Neural cell (in vitro differentiated cells): ENCODE measurements around the gene SPTSSA.
"Not testable (repeated sequence)": the region's sequence is repeated elsewhere in the genome, so short reads cannot be mapped to it uniquely, and the experiment has no call there.

Source experiments
- EZH2 ChIP-seq: fragments of 200-600, 300-800 bp; shearing (Covaris generic), sonication (generic); IDR thresholded peaks from 2 replicates; pipeline ENCODE4 v1.6.1; 2014; ENCODE audit warnings: antibody characterized with exemption, low read length, borderline replicate concordance, mild to moderate bottlenecking; ENCODE audit not compliant: insufficient read depth, poor library complexity, severe bottlenecking
- TAF1 ChIP-seq: IDR thresholded peaks from 2 replicates; pipeline ENCODE4 v1.6.1; 2012; ENCODE audit warnings: low read depth
- TF ChIP-seq, protein P1 (sequence below): IDR thresholded peaks from 2 replicates; pipeline ENCODE4 v1.6.1; 2012; ENCODE audit warnings: borderline replicate concordance
- TF ChIP-seq, protein P2 (sequence below): fragments of 450-650 bp; IDR thresholded peaks from 2 replicates; pipeline ENCODE4 v1.5.1; 2014; ENCODE audit warnings: antibody characterized with exemption, mild to moderate bottlenecking, moderate library complexity; ENCODE audit not compliant: poor library complexity, severe bottlenecking

DNA sequence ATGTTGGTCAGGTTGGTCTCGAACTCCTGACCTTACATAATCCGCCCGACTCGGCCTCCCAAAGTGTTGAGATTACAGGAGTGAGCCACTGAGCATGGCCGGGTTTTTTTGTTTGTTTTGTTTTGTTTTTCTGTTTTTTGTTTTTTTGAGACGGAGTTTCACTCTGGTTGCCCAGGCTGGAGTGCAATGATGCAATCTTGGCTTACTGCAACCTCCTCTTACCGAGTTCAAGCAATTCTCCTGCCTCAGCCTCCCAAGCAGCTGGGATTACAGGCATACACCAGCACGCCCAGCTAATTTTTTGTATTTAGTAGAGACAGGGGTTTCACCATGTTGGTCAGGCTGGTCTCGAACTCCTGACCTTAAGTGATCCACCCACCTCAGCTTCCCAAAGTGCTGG lies 42.0 kb upstream of the SPTSSA start:
- TF ChIP-seq EZH2, TAF1: not testable (repeated sequence)
- TF ChIP-seq, protein P1, sequence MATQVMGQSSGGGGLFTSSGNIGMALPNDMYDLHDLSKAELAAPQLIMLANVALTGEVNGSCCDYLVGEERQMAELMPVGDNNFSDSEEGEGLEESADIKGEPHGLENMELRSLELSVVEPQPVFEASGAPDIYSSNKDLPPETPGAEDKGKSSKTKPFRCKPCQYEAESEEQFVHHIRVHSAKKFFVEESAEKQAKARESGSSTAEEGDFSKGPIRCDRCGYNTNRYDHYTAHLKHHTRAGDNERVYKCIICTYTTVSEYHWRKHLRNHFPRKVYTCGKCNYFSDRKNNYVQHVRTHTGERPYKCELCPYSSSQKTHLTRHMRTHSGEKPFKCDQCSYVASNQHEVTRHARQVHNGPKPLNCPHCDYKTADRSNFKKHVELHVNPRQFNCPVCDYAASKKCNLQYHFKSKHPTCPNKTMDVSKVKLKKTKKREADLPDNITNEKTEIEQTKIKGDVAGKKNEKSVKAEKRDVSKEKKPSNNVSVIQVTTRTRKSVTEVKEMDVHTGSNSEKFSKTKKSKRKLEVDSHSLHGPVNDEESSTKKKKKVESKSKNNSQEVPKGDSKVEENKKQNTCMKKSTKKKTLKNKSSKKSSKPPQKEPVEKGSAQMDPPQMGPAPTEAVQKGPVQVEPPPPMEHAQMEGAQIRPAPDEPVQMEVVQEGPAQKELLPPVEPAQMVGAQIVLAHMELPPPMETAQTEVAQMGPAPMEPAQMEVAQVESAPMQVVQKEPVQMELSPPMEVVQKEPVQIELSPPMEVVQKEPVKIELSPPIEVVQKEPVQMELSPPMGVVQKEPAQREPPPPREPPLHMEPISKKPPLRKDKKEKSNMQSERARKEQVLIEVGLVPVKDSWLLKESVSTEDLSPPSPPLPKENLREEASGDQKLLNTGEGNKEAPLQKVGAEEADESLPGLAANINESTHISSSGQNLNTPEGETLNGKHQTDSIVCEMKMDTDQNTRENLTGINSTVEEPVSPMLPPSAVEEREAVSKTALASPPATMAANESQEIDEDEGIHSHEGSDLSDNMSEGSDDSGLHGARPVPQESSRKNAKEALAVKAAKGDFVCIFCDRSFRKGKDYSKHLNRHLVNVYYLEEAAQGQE = not testable (repeated sequence)
- TF ChIP-seq, protein P2, sequence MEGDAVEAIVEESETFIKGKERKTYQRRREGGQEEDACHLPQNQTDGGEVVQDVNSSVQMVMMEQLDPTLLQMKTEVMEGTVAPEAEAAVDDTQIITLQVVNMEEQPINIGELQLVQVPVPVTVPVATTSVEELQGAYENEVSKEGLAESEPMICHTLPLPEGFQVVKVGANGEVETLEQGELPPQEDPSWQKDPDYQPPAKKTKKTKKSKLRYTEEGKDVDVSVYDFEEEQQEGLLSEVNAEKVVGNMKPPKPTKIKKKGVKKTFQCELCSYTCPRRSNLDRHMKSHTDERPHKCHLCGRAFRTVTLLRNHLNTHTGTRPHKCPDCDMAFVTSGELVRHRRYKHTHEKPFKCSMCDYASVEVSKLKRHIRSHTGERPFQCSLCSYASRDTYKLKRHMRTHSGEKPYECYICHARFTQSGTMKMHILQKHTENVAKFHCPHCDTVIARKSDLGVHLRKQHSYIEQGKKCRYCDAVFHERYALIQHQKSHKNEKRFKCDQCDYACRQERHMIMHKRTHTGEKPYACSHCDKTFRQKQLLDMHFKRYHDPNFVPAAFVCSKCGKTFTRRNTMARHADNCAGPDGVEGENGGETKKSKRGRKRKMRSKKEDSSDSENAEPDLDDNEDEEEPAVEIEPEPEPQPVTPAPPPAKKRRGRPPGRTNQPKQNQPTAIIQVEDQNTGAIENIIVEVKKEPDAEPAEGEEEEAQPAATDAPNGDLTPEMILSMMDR = not testable (repeated sequence)
